PC-3 (cell line): ENCODE measurements around the gene REC114. TPM values are rescaled to one million over a fixed set of nuclear protein-coding genes. Genes with fewer than 3 reads are reported as not detected.

Experiments
- ATAC-seq: fragments of 200-7000 bp; cut with Tn5 transposase; 2 replicates; pipeline ENCODE4 v1.9.1; 2020; ENCODE audit warnings: mild to moderate bottlenecking, moderate library complexity
- BruUV-seq: library from RNA; stranded (reverse); fragments of 400-500 nt; replicated peaks from 2 replicates; lab custom pipeline; 2021; lab: Mats Ljungman, UMichigan
- CTCF ChIA-PET: fragments of 300-600 bp; sonication (Branson Sonifier 250); formaldehyde crosslinking; loops from one replicate; lab custom pipeline; 2022; ENCODE audit warnings: antibody characterized with exemption; lab: Charles Lee
- POLR2A ChIA-PET: fragments of 300-600 bp; sonication (Branson Sonifier 250); formaldehyde crosslinking; loops from one replicate; lab custom pipeline; 2022; ENCODE audit warnings: antibody characterized with exemption; ENCODE audit not compliant: unreplicated experiment; lab: Charles Lee
- DNase-seq: peaks from one replicate; pipeline ENCODE4 v3.0.0-alpha.2; 2015
- H2AFZ ChIP-seq: fragments of 300-600 bp; sonication (generic); 2 replicates; pipeline ENCODE4 v1.6.0; 2016; ENCODE audit warnings: antibody characterized with exemption, low read length
- H3F3A ChIP-seq: fragments of 300-600 bp; sonication (generic); one replicate; pipeline ENCODE4 v1.6.0; 2017; ENCODE audit warnings: antibody characterized with exemption, low read length, control low read depth, mild to moderate bottlenecking; ENCODE audit not compliant: unreplicated experiment
- H3K27ac ChIP-seq: fragments of 300-600 bp; sonication (generic); 2 replicates; pipeline ENCODE4 v1.5.1; 2016; ENCODE audit warnings: mild to moderate bottlenecking, low read length
- H3K27me3 ChIP-seq: fragments of 300-600 bp; sonication (generic); 2 replicates; pipeline ENCODE4 v1.6.1; 2016; ENCODE audit warnings: low read length, mixed read lengths
- H3K36me3 ChIP-seq: fragments of 300-600 bp; sonication (generic); 2 replicates; pipeline ENCODE4 v1.6.1; 2016; ENCODE audit warnings: low read depth, mixed run types, low read length, mixed read lengths
- H3K4me1 ChIP-seq: fragments of 300-600 bp; sonication (generic); 2 replicates; pipeline ENCODE4 v1.5.1; 2016; ENCODE audit warnings: low read length; ENCODE audit not compliant: insufficient read depth
- H3K4me2 ChIP-seq: fragments of 300-600 bp; sonication (generic); 2 replicates; pipeline ENCODE4 v1.6.0; 2016; ENCODE audit warnings: low read length
- H3K4me3 ChIP-seq: fragments of 300-600 bp; sonication (generic); 2 replicates; pipeline ENCODE4 v1.5.1; 2016; ENCODE audit warnings: mild to moderate bottlenecking, low read length, mixed read lengths
- H3K79me2 ChIP-seq: fragments of 300-600 bp; sonication (generic); 2 replicates; pipeline ENCODE4 v1.6.1; 2017; ENCODE audit warnings: low read length, mixed read lengths
- H3K9ac ChIP-seq: fragments of 300-600 bp; sonication (generic); 2 replicates; pipeline ENCODE4 v1.6.0; 2016; ENCODE audit warnings: mild to moderate bottlenecking, low read length
- H3K9me2 ChIP-seq: fragments of 300-600 bp; sonication (generic); replicated peaks from 2 replicates; pipeline ENCODE4 v1.6.1; 2016; ENCODE audit warnings: mixed run types, low read length, mixed read lengths
- H3K9me3 ChIP-seq: fragments of 300-600 bp; sonication (generic); 2 replicates; pipeline ENCODE4 v1.6.1; 2016; ENCODE audit warnings: low read length, mixed read lengths
- H4K20me1 ChIP-seq: fragments of 300-600 bp; sonication (generic); 2 replicates; pipeline ENCODE4 v1.6.1; 2016; ENCODE audit warnings: low read length, mixed read lengths
- CTCF ChIP-seq: fragments of 300-600 bp; sonication (generic); conservative IDR thresholded peaks from 2 replicates; pipeline ENCODE4 v1.5.1; 2017; ENCODE audit warnings: antibody characterized with exemption, low read depth, mild to moderate bottlenecking, low read length
- EZH2 ChIP-seq: fragments of 300-600 bp; sonication (generic); IDR thresholded peaks from one replicate; pipeline ENCODE4 v1.6.1; 2017; ENCODE audit warnings: antibody characterized with exemption, mild to moderate bottlenecking, low read length; ENCODE audit not compliant: unreplicated experiment
- EZH2phosphoT487 ChIP-seq: fragments of 300-600 bp; sonication (generic); IDR thresholded peaks from 2 replicates; pipeline ENCODE4 v1.6.1; 2018; ENCODE audit warnings: mild to moderate bottlenecking, antibody characterized with exemption, low read length, borderline replicate concordance
- intact Hi-C: fragments of 100-400 bp; cut with micrococcal nuclease; formaldehyde crosslinking; loops from 2 replicates; pipeline ENCODE4 v1.9.0; 2023
- total RNA-seq: library from RNA; depleted of rRNA; stranded (reverse); fragments of >200 nt; gene quantifications from 2 replicates; pipeline ENCODE4 v1.2.3, GENCODE V29; 2014

Gene REC114
- total RNA-seq, 1 experiment from 2014 or later, result not detected

GRCh38 chr15:73602446-73602843 is 159.5 kb downstream of the REC114 start:
- H3K36me3 ChIP-seq, result no peaks in the 10 kb centered on the region
- peaks cover 34% of the 10 kb centered on the region for H4K20me1 ChIP-seq
- no peak overlapping the region for H3K4me3 ChIP-seq
- no peaks in the 10 kb centered on the region for H3K9me3 ChIP-seq
- H3K27me3 ChIP-seq, result no peaks in the 10 kb centered on the region
- ChIA-PET POLR2A (no interaction called here), CTCF (no interaction called here)
- TF ChIP-seq EZH2phosphoT487 (no peak), EZH2 (no peak)
- peaks cover 36% of the 10 kb centered on the region for H3K4me1 ChIP-seq
- H3K9ac ChIP-seq, result no peak overlapping the region
- peak overlapping the region; percentile 42 for H3K27ac ChIP-seq
- BruUV-seq, result no TSS peak
- H3K4me2 ChIP-seq, result peak overlapping the region; percentile 38
- no peaks in the 10 kb centered on the region for H3F3A ChIP-seq
- H3K9me2 ChIP-seq, result no peaks in the 10 kb centered on the region
- intact Hi-C loops, result loop anchor here (5.0 kb wide), 1 partner anchor 40 kb away; no protein-coding TSS in a partner anchor
- no peak for DNase-seq
- ATAC-seq, result no peak
- H2AFZ ChIP-seq, result no peak overlapping the region
- H3K79me2 ChIP-seq, result peaks cover 100% of the 10 kb centered on the region

GRCh38 chr15:73602992-73603391 is 160.0 kb downstream of the REC114 start:
- Histone ChIP-seq H2AFZ (no peak overlapping the region), H3K79me2 (peaks cover 100% of the 10 kb centered on the region), H3K4me1 (peaks cover 36% of the 10 kb centered on the region), H3K9ac (no peak overlapping the region), H4K20me1 (peaks cover 40% of the 10 kb centered on the region), H3K36me3 (0 out of 2 replicates have a peak, but pooled peaks cover 5% of the 10 kb centered on the region), H3F3A (no peaks in the 10 kb centered on the region), H3K27me3 (no peaks in the 10 kb centered on the region), H3K4me2 (no peak overlapping the region), H3K9me2 (no peaks in the 10 kb centered on the region), H3K27ac (no peak overlapping the region), H3K9me3 (no peaks in the 10 kb centered on the region), H3K4me3 (no peak overlapping the region)
- ATAC-seq, result no peak
- intact Hi-C loops, result loop anchor here (5.0 kb wide), 1 partner anchor 41 kb away; no protein-coding TSS in a partner anchor
- DNase-seq, result no peak
- TF ChIP-seq EZH2phosphoT487, result no peak
- TF ChIP-seq EZH2, result no peak
- no peak for TF ChIP-seq CTCF
- ChIA-PET POLR2A (no interaction called here), CTCF (no interaction called here)
- BruUV-seq, result no TSS peak

GRCh38 chr15:73604477-73604876 is 161.5 kb downstream of the REC114 start:
- no peak overlapping the region for H3K27ac ChIP-seq
- ChIA-PET CTCF (no interaction called here), POLR2A (interaction anchor here (0.6 kb wide), 1 partner anchor 378 kb away, joined by 6 read pairs; no protein-coding TSS in a partner anchor)
- no peaks in the 10 kb centered on the region for H3K9me2 ChIP-seq
- BruUV-seq, result no TSS peak
- TF ChIP-seq EZH2 (no peak), CTCF (no peak), EZH2phosphoT487 (no peak)
- peaks cover 45% of the 10 kb centered on the region for H4K20me1 ChIP-seq
- H3K4me2 ChIP-seq, result no peak overlapping the region
- DNase-seq, result no peak
- H3K9ac ChIP-seq, result no peak overlapping the region
- no peak for ATAC-seq
- H3K4me3 ChIP-seq, result no peak overlapping the region
- no peaks in the 10 kb centered on the region for H3K9me3 ChIP-seq
- H3K4me1 ChIP-seq, result peaks cover 36% of the 10 kb centered on the region
- H3F3A ChIP-seq, result no peaks in the 10 kb centered on the region
- H2AFZ ChIP-seq, result no peak overlapping the region
- no peaks in the 10 kb centered on the region for H3K27me3 ChIP-seq
- peaks cover 5% of the 10 kb centered on the region; the same call in 1 of the 2 replicates for H3K36me3 ChIP-seq
- intact Hi-C loops, result loop anchor here (5.0 kb wide), 1 partner anchor 42 kb away; no protein-coding TSS in a partner anchor
- H3K79me2 ChIP-seq, result peaks cover 100% of the 10 kb centered on the region
